HG03139 (cell line): ENCODE measurements around the gene CEP95.

Experiments
- ATAC-seq: cut with Tn5 transposase; IDR thresholded peaks from one replicate; pipeline ENCODE4 v1.9.1; 2021; ENCODE audit not compliant: unreplicated experiment

CEP95 gene

DNA sequence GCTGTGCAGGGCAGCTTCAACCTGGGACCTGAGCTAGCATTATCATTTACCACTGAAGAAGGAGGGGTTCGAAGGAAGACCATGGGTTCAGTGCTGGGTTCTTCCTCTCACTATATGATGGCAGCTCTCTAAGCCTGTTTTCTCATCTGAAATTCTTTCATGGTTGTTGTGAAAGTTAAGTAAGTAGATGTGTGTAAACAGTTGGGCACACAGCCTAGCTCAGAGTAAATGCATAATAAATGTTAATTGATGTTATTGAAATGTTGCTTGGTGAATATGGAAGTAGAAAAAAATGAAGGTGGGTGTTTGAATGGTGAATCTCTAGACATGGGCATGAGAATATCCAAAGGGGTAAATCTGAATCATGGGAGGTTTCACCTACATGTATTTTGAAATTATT, 9.1 kb downstream of the CEP95 start:
- no peak for ATAC-seq

DNA sequence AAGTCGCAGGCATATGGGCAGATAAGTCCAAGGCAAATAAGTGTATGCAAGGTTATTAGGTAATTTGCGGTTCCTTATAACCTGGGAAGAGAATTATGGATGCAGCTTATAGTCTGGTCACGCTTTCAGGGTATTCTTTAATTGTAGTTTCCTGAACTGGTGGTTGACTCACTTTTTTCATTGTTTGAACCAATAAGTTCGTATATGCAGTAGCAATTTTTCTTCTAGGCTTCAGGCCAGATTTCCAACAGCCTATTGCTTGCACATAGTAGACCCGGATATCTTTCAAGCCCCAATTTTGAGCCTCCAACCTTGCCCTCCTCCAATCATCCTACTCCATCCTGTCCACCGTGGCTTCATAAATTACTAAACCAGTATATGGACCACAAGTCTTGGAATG, 12.8 kb downstream of the CEP95 start:
- no peak for ATAC-seq

DNA sequence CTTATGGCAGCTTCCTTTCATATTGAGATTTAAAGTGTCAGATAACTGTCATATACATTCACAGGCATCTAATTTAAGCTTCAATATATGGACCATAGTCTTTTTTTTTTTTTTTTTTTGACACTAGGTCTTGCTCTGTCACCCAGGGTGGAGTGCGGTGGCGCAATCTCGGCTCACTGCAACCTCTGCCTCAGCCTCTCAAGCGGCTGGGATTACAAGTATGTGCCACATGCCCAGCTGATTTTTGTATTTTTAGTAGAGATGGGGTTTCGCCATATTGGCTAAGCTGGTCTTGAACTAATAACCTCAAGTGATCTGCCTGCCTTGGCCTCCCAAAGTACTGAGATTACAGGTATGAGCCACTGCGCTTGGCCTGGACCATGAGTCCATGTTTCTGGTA, 13.6 kb downstream of the CEP95 start:
- no peak for ATAC-seq

GRCh38 chr17:64527914-64528313, 21.1 kb downstream of the CEP95 start:
- ATAC-seq, result no peak

DNA sequence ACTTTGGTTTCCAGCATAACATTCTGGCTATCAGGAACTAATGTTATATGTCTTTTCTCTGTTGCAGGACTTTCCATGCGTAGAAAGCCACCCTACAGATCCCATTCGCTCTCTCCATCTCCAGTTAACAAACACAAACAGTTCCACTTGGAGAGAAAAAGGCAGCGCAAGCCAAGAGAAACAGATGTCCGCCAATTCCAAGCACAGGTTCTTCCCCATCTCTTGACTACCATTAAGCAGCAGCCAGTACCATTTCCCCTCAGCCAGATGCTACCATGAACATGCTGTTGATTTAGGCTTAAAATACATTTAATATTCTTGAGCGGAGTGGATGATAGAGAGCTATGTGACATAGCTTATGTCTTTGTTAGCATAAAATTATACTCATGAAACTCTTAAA, 22.4 kb downstream of the CEP95 start:
- no peak for ATAC-seq

- no peak for ATAC-seq
Observed at GRCh38 chr17:64531955-64532371, 25.2 kb downstream of the CEP95 start.

- no peak for ATAC-seq
Observed at GRCh38 chr17:64532409-64532808, 25.6 kb downstream of the CEP95 start.

DNA sequence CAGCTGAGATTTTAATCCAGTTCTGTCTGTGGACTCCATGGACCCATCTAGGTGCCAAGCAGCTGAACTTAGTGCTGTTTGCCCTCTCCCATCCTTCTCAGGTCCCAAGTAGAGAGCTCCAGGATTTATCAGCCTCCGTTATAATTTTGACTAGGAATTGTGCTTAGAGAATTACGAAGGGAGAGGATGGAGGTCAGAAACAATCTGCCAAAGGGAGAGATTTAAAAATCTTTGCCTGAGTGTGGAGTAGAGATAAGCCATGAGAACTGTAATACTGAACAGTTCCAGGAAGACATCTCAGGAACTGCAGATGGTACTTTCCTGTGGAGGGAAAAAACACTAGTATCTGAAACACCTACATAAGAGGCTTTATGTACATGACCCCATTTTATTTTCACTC, 27.0 kb downstream of the CEP95 start:
- ATAC-seq, result no peak

GRCh38 chr17:64534187-64534586, 27.4 kb downstream of the CEP95 start:
- ATAC-seq, result no peak

DNA sequence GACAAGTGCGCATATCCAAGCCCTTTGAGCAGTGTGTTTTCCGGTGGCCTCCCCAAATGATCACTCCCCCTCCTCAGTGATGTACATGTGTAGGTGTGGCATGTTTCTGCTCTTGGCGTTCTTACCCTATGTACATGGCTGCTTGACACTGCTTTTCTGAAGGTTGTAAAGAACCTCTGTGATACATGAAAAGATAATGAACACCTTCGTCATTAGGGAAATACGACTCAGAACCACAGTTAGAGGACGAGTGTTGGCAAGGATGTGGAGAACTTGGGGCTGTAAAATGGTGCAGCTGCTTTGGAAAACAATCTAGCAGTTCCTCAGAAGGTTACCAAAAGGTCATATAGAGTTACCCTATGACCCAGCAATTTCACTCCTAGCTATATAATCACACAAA, 28.6 kb downstream of the CEP95 start:
- no peak for ATAC-seq

DNA sequence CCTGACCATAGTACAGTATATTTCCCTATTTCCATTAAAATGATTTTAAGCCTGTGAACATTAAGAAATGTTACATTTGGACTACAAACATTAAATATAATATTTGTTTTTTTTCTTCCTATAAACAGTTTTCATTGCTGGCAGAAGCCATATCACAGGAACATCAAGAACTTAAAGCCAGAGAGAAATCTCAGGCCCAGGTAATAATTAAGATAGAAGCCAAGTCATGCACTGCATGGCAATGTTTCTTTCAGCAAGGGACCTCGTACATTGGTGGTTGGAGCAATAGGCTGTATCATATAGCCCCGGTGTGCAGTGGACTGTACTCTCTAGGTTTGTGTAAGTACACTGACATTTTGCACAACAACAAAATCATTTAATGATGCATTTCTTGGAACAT, 30.1 kb downstream of the CEP95 start:
- no peak for ATAC-seq

- no peak for ATAC-seq
Observed at GRCh38 chr17:64537488-64537887, 30.7 kb downstream of the CEP95 start.

DNA sequence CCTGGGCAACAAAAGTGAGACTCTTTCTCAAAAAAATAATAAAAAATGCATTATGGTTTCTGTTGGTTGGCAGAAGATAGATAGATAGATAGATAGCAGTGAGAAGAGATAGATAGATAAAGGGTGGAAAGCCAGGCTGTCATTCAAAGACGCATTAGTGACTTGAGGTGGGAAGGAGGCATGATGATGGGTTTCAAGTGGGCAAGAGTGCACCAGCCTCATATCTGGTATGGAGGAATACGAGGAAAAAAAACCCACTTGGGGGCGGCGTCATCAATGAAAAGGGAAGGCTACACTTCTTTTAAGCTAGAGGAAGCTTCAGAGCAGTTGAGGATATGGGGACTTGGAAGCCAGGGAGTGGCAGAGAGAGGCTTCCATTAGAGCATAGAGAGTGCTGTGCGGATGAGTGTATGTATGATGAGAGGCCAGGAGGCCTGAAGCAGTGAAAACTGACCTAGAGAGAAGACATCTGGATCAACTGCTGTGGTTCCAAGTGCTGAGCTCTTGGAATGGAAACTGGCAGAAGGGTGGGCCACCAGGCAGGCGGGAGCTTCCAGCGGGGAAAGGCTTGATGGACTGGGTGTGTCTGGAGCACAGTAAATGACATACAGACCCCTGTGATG, 31.8 kb downstream of the CEP95 start:
- no peak for ATAC-seq

DNA sequence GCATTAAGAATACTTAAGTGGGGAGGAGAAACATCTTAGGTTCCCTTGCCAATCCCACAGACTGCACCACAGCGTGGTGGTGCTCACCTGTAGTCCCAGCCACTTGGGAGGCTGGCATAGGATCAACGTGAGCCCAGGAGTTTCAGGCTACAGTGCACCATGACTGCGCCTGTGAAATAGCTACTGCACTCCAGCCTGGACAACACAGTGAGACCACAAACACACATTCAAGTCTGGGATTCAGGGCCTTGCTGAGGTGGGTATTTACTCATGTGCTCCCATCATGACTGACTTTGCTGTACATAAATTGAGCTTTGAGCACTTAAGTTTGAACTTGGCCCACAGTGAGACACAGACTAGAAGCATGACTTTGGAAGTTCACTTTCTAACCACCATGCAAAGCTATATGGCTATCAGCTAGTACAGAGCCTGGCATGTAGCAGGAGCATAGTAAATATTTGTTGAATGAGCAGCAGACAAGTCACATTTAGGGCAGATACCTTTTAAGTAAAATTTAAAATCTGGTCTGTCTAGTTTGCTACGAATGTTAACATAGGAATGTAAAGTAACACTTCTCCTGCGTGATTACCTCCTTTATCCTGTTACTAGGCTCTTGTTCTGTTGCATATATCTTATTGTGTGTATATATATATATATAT, 33.5 kb downstream of the CEP95 start:
- ATAC-seq, result no peak

- ATAC-seq, result no peak
Observed at GRCh38 chr17:64544742-64545141, 38.0 kb downstream of the CEP95 start.

DNA sequence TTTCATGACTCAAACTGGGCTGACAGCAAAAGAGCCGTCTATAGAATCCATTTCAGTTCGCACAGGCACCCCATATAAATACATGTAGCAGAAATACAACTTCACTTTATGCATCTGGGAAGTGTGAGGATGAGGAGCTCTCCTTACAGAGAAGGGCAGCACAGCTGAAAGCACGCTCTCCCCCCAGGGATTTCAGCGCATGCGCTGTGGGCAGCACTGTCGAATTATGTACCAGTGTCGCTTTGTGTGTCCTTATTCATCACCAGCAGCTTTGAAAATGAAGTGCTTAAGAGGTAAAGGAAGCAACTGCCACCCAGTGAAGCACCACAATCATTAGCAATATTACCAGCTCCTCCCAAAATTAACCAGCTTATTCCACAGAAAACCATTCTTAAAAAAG, 39.9 kb downstream of the CEP95 start:
- ATAC-seq, result no peak

- no peak for ATAC-seq
Observed at GRCh38 chr17:64547319-64547718, 40.5 kb downstream of the CEP95 start.

DNA sequence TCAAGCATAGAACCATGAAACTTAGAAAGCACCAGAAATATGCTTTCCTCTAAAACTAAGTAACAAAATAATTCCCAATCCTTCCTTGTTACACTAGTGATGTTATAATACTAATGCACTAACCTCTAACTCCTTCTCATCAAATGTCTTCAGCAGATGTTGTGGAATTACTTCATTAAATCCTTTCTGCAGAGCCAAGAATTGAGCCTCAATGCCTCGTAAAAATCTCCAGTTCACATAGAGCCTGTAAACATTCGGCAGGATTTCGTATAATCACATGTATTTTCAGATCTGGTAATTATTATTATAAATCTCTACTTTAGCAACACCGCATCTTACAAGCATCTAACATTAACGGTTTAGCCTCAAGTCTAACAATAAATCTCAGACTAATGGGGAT, 44.7 kb downstream of the CEP95 start:
- ATAC-seq, result no peak

- ATAC-seq, result no peak
Observed at GRCh38 chr17:64554028-64554637, 47.4 kb downstream of the CEP95 start.

GRCh38 chr17:64555281-64555680, 48.5 kb downstream of the CEP95 start:
- no peak for ATAC-seq

GRCh38 chr17:64564098-64564497, 57.3 kb downstream of the CEP95 start:
- ATAC-seq, result no peak

- ATAC-seq, result no peak
Observed at GRCh38 chr17:64565563-64565962, 58.8 kb downstream of the CEP95 start.

DNA sequence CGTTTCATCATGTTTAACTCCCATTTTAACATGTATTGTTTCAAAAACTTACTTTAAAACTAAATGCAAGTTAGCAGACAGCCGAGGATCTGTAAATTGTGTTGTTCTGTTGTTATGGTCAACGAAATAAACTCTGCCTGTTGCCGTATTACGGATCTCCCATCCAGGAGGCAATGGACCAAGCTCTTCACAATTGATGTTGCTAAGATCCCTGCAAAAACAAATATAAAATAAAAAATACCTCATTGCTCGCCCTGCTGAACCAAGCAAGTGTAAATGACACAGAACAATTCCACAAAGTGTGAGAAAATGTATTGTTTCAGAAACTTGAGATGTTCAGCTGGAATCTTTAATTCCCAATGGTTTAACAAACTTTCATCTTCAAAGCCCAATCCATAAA, 65.0 kb downstream of the CEP95 start:
- ATAC-seq, result no peak
